ENCODE results near the gene SLC12A4.

DNA sequence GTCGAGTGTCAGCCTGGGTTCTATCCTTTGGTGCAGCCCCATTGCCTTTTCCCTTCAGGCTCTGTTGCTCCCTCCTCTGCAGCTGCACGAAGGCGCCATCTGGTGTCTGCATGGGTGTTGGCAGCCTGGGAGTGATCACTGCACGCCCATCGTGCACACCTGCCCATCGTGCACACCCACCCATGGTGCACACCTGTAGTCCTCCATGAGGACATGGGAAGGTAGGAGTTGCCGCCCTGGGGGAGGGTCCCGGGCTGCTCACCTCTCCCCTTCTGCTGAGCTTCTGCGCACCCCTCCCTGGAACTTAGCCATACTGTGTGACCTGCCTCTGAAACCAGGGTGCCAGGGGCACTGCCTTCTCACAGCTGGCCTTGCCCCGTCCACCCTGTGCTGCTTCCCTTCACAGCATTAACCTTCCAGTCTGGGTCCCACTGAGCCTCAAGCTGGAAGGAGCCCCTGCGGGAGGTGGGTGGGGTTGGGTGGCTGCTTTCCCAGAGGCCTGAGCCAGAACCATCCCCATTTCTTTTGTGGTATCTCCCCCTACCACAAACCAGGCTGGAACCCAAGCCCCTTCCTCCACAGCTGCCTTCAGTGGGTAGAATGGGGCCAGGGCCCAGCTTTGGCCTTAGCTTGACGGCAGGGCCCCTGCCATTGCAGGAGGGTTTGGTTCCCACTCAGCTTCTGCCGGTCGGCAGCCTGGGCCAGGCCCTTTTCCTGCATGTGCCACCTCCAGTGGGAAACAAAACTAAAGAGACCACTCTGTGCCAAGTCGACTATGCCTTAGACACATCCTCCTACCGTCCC, 39.7 kb downstream of the SLC12A4 start:
- TF ChIP-seq ZNF274 (IDR thresholded peaks at IDR 0.05; ENCODE audit: low read depth, low read length), result no peak
- TF ChIP-seq YY1 (IDR thresholded peaks at IDR 0.05; ENCODE audit: insufficient read depth, insufficient read length), result no peak

Data from NT2/D1 (cell line).